Measurements from ENCODE around the gene SHC3. TPM values are rescaled to one million over a fixed set of nuclear protein-coding genes. Genes with fewer than 3 reads are reported as not detected.

SHC3 gene
- total and polyA plus RNA-seq, 2 of the 4 experiments (the other 2 are of a cell fraction): 4.5 to 13.3 TPM

GRCh38 chr9:89104821-89105220, 73.8 kb downstream of the SHC3 start:
- Histone ChIP-seq H2BK5ac (ENCODE audit: low read depth, low read length, poor library complexity, severe bottlenecking) (no peak overlapping the region), H2BK15ac (ENCODE audit: low read depth, low read length) (no peak overlapping the region), H4K5ac (ENCODE audit: low read depth, low read length) (no peak overlapping the region), H4K8ac (ENCODE audit: low read depth in 2 of 2, low read length in 2 of 2) (no peak overlapping the region), H3K9me1 (ENCODE audit: insufficient read depth, low read length) (peaks cover 7% of the 10 kb centered on the region; the same call in 1 of the 2 replicates), H3K23ac (ENCODE audit: low read depth, low read length) (no peak overlapping the region), H2AK9ac (replicated peaks; ENCODE audit: low read depth, low read length, poor library complexity) (no peak overlapping the region), H3K4ac (ENCODE audit: low read depth, low read length) (no peak overlapping the region), H3K36me3 (ENCODE audit: control insufficient read depth, insufficient read depth, low read length) (peaks cover 12% of the 10 kb centered on the region), H3K14ac (replicated peaks; ENCODE audit: low read depth, low read length) (no peak overlapping the region), H2AK5ac (ENCODE audit: low read depth, low read length) (no peak overlapping the region), H3K27me3 (ENCODE audit: control insufficient read depth, insufficient read depth, low read length) (no peaks in the 10 kb centered on the region), H4K91ac (ENCODE audit: insufficient read depth, low read depth, low read length) (no peak overlapping the region), H3K4me3 (ENCODE audit: insufficient read depth, low read depth, low read length) (no peak overlapping the region), H3K18ac (ENCODE audit: low read depth, low read length) (no peak overlapping the region), H2BK120ac (ENCODE audit: low read depth, low read length) (no peak overlapping the region), H3K79me1 (ENCODE audit: low read depth in 1 of 2, low read length in 2 of 2) (peaks cover 3 to 10% of the 10 kb centered on the region in 2 experiments), H3K4me2 (ENCODE audit: low read depth, low read length) (no peak overlapping the region), H2BK20ac (ENCODE audit: low read depth, low read length) (no peak overlapping the region), H3K56ac (ENCODE audit: extremely low read depth, insufficient read depth, low read length) (no peak overlapping the region), H4K20me1 (ENCODE audit: insufficient read depth, low read length) (no peaks in the 10 kb centered on the region), H2AFZ (replicated peaks; ENCODE audit: low read length, poor library complexity) (no peak overlapping the region), H3K27ac (ENCODE audit: insufficient read depth, low read length) (no peak overlapping the region), H3K4me1 (ENCODE audit: control insufficient read depth, insufficient read depth, low read length) (peaks cover 2% of the 10 kb centered on the region; the same call in 1 of the 2 replicates), H3K9ac (ENCODE audit: low read depth, low read length) (no peak overlapping the region), H3K9me3 (ENCODE audit: control insufficient read depth, insufficient read depth, low read length) (no peaks in the 10 kb centered on the region)
- intact Hi-C loops (cut with micrococcal nuclease): no loop called here
- dilution Hi-C loops (cut with HindIII; ENCODE audit: low sequenced_read_pairs, unreplicated experiment): no loop called here
- POLR2A ChIA-PET (ENCODE audit: unreplicated experiment): no interaction called here
- CTCF ChIA-PET: no interaction called here
- BruUV-seq (replicated peaks): no TSS peak
- TF ChIP-seq NFE2L2 (IDR thresholded peaks at IDR 0.05; ENCODE audit: low read depth, low read length) (no peak), CHD1 (IDR thresholded peaks at IDR 0.05; ENCODE audit: low read depth, low read length) (no peak), RFX5 (IDR thresholded peaks at IDR 0.05; ENCODE audit: low read depth, low read length) (no peak), ELK1 (IDR thresholded peaks at IDR 0.05; ENCODE audit: borderline replicate concordance, low read depth, low read length) (no peak), BHLHE40 (IDR thresholded peaks at IDR 0.05; ENCODE audit: low read depth, low read length) (no peak), RAD21 (IDR thresholded peaks at IDR 0.05; ENCODE audit: low read length) (no peak), SMC3 (IDR thresholded peaks at IDR 0.05; ENCODE audit: low read depth, low read length) (no peak), CEBPB (IDR thresholded peaks at IDR 0.05; ENCODE audit: low read depth, low read length) (no peak), POLR2A (IDR thresholded peaks at IDR 0.05; ENCODE audit: low read depth, low read length) (no peak), USF2 (IDR thresholded peaks at IDR 0.05; ENCODE audit: low read depth, low read length) (no peak), MAZ (IDR thresholded peaks at IDR 0.05; ENCODE audit: borderline replicate concordance, low read depth, low read length) (no peak)
- in situ Hi-C loops (cut with MboI; ENCODE audit: low sequenced_read_pairs): no loop called here
- ATAC-seq (ENCODE audit: low read depth) (no peak), DNase-seq (no peak)
- WGBS, 2 experiments (ENCODE audit: extremely low coverage in 2 of 2, insufficient read length in 1 of 2): 88% methylated on average over 1 of the region's 4 CpGs; no CpG with 5 or more reads in 1 of the 2 experiments
